Activated CD4-positive, alpha-beta memory T cell treated with anti-CD3 and anti-CD28 coated beads for 36 hours (primary cell): ENCODE results near the gene AKR1C3. TPM values are rescaled to one million over a fixed set of nuclear protein-coding genes. Genes with fewer than 3 reads are reported as not detected.
"Not testable (repeated sequence)": the region's sequence is repeated elsewhere in the genome, so short reads cannot be mapped to it uniquely, and the experiment has no call there.

Experiments used
- CTCF ChIA-PET: fragments of 350-600 bp; sonication (Branson Sonifier 250); formaldehyde crosslinking; loops from one replicate; lab custom pipeline; 2021; ENCODE audit warnings: antibody characterized with exemption, inconsistent platforms; lab: Charles Lee
- POLR2A ChIA-PET: fragments of 350-600 bp; sonication (Branson Sonifier 250); formaldehyde crosslinking; loops from one replicate; lab custom pipeline; 2021; ENCODE audit warnings: antibody characterized with exemption; lab: Charles Lee
- DNase-seq: peaks from one replicate; pipeline ENCODE4 v3.0.0-alpha.2; 2020
- H3K27ac Mint-ChIP-seq: one replicate; pipeline ENCODE4 v1.8.0; 2021; ENCODE audit warnings: mixed read lengths
- H3K27me3 Mint-ChIP-seq: one replicate; pipeline ENCODE4 v1.8.0; 2021; ENCODE audit warnings: mixed read lengths
- H3K36me3 Mint-ChIP-seq: one replicate; pipeline ENCODE4 v1.8.0; 2021; ENCODE audit warnings: mixed read lengths
- H3K4me1 Mint-ChIP-seq: one replicate; pipeline ENCODE4 v1.8.0; 2021; ENCODE audit warnings: low read depth, mixed read lengths
- H3K4me3 Mint-ChIP-seq: one replicate; pipeline ENCODE4 v1.8.0; 2021; ENCODE audit warnings: mild to moderate bottlenecking, mixed read lengths
- H3K9me3 Mint-ChIP-seq: one replicate; pipeline ENCODE4 v1.8.0; 2021; ENCODE audit warnings: mixed read lengths
- intact Hi-C: fragments of 100-400 bp; cut with micrococcal nuclease; formaldehyde crosslinking; loops from one replicate; pipeline ENCODE4 v1.15.1; 2023
- total RNA-seq, 2 experiments: library from RNA; stranded (reverse); gene quantifications; one replicate each; pipeline ENCODE4 v1.2.3, GENCODE V29; 2021

Gene AKR1C3
- total RNA-seq = under 1 TPM; 0.33 to 0.70 TPM

DNA sequence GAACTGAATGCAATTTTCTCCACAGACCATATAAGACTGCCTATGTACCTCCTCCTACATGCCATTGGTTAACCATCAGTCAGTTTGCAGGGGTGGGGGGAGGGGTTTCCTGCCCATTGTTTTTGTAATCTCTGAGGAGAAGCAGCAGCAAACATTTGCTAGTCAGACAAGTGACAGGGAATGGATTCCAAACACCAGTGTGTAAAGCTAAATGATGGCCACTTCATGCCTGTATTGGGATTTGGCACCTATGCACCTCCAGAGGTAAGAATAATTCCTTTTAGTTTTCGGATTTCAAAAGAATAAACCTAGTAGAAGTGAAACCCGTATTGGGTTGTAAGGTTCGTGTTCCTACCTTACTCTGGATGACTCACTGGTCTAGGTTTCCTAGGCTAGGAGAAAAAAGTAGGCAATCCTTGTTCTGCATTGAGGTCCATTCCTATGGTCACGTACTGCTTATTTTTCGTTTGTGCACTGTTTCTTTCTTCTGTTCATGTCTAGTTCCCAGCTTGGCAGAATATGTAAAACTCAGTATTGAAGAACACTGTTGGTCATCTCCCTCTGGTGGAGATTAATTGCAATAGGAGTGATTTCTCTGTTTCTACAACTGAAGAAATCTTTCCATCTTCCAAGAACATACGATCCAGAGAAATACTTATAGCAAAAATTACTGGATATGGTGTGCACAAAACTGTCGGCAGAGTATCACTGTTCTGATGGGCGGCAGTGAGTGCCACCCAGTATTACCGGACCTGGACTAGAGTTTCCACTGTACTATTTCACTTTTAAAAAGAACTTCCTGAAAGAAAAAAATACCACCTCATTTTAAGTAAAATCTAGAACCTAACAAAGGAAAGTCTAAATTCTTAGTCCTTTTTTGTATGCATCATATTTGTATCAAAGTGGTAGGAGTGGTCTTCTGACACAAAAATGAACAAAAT is at the start of gene AKR1C3:
Gene AKR1C3, plus strand, starts transcription at position 150 of the 941 bp plus-strand sequence. Its CDS starts 31 bp downstream, at position 181.
- CTCF ChIA-PET = interaction anchor here (0.6 to 3.5 kb wide), 5 partner anchors 88 to 338 kb away, joined by 3 to 17 read pairs (median 3); no protein-coding TSS in a partner anchor
- intact Hi-C loops = loop anchor here (2.0 to 5.0 kb wide), 3 partner anchors 188 to 288 kb away; no protein-coding TSS in a partner anchor
- no peak within 1 kb of the TSS for H3K27ac Mint-ChIP-seq
- POLR2A ChIA-PET = no interaction called here
- no peak for DNase-seq
- peaks cover 8% of the 10 kb centered on the region for H3K9me3 Mint-ChIP-seq
- H3K36me3 Mint-ChIP-seq = peaks cover 4% of the 10 kb centered on the region
- peaks cover 11% of the 10 kb centered on the region for H3K4me1 Mint-ChIP-seq
- peaks cover 13% of the 10 kb centered on the region for H3K27me3 Mint-ChIP-seq
- peak within 1 kb of the TSS; percentile 47 for H3K4me3 Mint-ChIP-seq

DNA sequence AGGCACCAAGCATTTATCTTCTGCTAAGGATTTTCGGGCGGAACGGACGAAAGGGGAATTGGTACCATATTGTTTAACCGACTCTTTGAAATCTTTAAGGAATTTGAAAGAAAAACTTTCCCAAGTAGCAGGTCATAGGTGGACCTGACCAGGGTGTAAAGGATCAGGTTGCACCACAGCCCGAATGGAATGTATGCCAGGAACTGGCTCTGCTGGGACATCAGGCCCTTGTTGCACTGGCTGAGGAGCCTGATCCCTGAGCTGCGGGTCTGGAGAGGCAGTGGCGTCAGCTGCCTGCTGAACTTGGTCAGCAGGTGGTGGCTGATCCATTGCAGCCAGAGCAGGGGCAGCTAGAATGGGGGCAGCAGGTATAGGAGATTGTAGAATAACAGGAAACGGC is 49.1 kb upstream of the AKR1C3 start:
- Mint-ChIP-seq H3K27me3 (peaks cover 6% of the 10 kb centered on the region), H3K36me3 (no peaks in the 10 kb centered on the region), H3K9me3 (no peaks in the 10 kb centered on the region), H3K4me3 (no peak overlapping the region), H3K27ac (no peak overlapping the region), H3K4me1 (peaks cover 2% of the 10 kb centered on the region)
- ChIA-PET POLR2A (no interaction called here), CTCF (no interaction called here)
- intact Hi-C loops = no loop called here
- DNase-seq = no peak

DNA sequence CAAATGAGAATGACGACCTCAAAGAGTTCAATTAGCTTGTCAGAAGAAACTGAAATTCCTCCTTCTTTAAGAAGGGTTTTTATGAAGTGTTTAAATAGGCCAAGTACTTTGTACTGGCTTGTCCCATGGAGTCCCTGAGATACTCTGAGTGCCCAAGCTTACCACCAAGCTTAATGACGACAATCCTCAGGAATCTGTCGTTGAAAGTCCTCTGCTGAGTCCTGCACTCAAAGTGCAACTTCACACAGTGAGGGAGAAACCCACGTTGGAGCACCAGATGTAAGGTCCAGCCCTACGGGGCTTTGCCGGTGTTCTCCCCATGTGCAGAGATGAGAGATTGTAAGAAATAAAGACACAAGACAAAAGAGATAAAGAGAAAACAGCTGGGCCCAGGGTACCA is 47.8 kb upstream of the AKR1C3 start:
- Mint-ChIP-seq H3K4me3 (no peak overlapping the region), H3K27me3 (peaks cover 2% of the 10 kb centered on the region), H3K4me1 (no peaks in the 10 kb centered on the region), H3K27ac (no peak overlapping the region), H3K9me3 (no peaks in the 10 kb centered on the region), H3K36me3 (no peaks in the 10 kb centered on the region)
- ChIA-PET POLR2A (no interaction called here), CTCF (no interaction called here)
- no peak for DNase-seq
- intact Hi-C loops = no loop called here

DNA sequence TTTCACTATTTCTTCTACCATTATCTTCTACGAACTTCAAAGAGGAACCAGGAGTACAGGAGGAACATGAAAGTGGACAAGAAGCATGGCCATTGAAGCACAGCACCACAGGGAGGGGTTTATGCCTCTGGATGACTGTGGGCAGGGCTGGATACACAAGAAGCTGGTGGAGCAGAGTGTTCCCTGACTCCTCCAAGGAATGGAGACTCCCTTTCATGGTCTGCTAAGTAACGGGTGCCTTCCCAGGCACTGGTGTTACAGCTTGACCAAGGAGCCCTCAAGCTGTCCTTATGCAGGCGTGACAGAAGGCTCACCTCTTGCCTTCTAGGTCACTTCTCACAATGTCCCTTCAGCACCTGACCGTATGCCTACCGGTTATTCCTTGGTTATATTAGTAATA is 47.2 kb upstream of the AKR1C3 start:
- H3K4me3 Mint-ChIP-seq, H3K9me3 Mint-ChIP-seq, H3K27ac Mint-ChIP-seq, CTCF ChIA-PET, POLR2A ChIA-PET, H3K36me3 Mint-ChIP-seq, H3K27me3 Mint-ChIP-seq, DNase-seq, intact Hi-C loops, H3K4me1 Mint-ChIP-seq: not testable (repeated sequence)

DNA sequence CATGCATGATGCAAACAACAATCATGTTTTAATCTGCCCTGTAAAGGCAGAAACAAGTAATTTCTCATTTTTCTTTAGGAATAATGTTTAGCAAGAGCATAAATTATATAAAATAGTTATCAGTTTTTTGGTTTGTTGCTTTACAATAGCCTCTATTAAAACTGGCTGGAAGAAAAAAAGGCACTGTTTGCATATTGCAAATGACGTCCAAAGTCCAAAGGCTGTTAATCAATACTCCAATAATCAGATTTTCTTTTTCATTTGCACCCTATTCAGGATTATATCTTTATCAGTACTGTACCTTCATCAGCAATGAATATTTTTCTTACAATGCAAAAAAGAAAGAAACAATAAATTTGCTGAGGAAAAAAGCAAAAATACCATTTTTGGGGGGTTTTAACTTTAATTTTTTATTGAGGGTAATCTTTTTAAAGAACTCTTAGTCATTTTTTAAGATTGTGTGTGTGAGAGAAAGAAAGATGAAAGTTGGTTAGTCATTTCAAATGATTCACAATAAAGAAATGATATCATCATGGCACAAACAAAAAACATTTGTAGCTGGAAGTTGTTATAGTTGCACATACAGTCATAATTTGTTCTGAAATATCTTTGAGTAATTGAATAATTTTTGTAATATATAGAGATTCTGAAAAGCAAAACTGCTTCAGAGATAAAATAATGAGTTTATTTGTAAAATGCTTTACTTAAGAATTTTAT is 46.1 kb upstream of the AKR1C3 start:
- Mint-ChIP-seq H3K4me1 (no peaks in the 10 kb centered on the region), H3K27me3 (no peaks in the 10 kb centered on the region), H3K4me3 (no peak overlapping the region), H3K9me3 (no peaks in the 10 kb centered on the region), H3K27ac (no peak overlapping the region), H3K36me3 (no peaks in the 10 kb centered on the region)
- CTCF ChIA-PET = no interaction called here
- no peak for DNase-seq
- POLR2A ChIA-PET = no interaction called here
- intact Hi-C loops = no loop called here

DNA sequence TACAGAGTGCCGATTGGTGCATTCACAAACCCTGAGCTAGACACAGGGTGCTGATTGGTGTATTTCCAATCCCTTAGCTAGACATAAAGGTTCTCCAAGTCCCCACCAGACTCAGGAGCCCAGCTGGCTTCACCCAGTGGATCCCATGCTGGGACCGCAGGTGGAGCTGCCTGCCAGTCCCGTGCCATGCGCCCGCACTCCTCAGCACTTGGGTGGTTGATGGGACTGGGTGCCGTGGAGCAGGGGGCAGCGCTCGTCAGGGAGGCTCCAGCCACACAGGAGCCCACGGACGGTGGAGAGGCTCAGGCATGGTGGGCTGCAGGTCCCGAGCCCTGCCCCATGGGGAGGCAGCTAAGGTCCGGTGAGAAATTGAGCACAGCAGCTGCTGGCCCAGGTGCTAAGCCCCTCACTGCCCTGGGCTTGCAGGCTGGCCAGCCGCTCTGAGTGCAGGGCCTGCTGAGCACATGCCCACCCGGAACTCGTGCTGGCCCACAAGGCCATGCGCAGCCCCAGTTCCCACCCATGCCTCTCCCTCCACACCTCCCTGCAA is 41.2 kb upstream of the AKR1C3 start:
- DNase-seq, H3K27me3 Mint-ChIP-seq, H3K4me3 Mint-ChIP-seq, H3K9me3 Mint-ChIP-seq, H3K4me1 Mint-ChIP-seq, CTCF ChIA-PET, POLR2A ChIA-PET, intact Hi-C loops, H3K27ac Mint-ChIP-seq, H3K36me3 Mint-ChIP-seq: not testable (repeated sequence)

DNA sequence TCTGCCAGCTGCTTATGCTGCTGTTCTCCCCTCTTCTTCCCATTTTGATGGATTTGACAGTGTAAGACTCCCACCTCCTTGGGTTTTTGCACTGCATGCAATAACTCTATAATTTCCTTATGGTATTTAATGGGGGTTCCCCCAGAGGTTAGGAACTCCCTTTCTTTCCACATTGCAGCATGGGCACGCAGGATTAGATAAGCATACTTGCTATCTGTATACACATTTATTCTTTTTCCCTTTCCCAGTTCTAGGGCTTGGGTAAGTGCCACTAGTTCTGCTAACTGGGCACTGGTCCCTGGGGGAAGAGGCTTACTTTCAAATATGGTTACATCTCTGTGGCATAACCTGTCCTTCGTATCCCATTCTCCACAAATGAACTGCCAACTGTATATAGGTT is 39.4 kb upstream of the AKR1C3 start:
- H3K4me3 Mint-ChIP-seq, H3K27ac Mint-ChIP-seq, H3K9me3 Mint-ChIP-seq, H3K4me1 Mint-ChIP-seq, CTCF ChIA-PET, H3K27me3 Mint-ChIP-seq, DNase-seq, intact Hi-C loops, H3K36me3 Mint-ChIP-seq, POLR2A ChIA-PET: not testable (repeated sequence)

DNA sequence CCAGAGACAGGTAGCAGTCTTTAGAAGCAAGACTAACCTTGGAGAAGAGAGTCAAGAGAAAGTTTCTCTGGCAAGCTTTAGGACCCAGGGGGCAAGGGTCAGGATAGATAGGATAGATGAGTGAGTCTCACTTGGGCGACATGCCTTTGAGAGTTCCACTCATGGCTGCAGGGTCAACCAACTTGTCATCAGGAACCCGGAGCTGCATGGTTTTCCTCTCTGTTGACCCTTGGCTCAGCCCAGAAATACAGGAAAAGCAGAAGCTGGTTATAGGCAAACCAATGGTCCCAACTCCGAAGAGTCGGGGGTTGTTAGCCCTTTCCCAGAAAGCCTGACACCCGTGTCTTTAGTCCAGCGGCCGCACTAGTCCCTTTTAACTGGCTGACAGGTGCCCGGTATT is 34.9 kb upstream of the AKR1C3 start:
- H3K27me3 Mint-ChIP-seq, H3K4me3 Mint-ChIP-seq, H3K27ac Mint-ChIP-seq, H3K36me3 Mint-ChIP-seq, H3K9me3 Mint-ChIP-seq, intact Hi-C loops, DNase-seq, CTCF ChIA-PET, POLR2A ChIA-PET, H3K4me1 Mint-ChIP-seq: not testable (repeated sequence)

DNA sequence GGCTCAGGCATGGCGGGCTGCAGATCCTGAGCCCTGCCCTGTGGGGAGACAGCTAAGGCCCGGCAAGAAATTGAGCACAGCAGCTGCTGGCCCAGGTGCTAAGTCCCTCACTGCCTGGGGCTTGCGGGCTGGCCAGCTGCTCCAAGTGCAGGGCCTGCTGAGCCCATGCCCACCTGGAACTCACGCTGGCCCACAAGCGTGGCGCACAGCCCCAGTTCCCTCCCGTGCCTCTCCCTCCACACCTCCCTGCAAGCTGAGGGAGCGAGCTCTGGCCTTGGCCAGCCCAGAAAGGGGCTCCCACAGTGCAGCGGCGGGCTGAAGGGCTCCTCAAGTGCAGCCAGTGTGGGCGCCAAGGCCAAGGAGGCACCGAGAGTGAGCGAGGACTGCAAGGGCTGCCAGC is 33.4 kb upstream of the AKR1C3 start:
- H3K27ac Mint-ChIP-seq, CTCF ChIA-PET, POLR2A ChIA-PET, intact Hi-C loops, H3K9me3 Mint-ChIP-seq, H3K4me1 Mint-ChIP-seq, DNase-seq, H3K4me3 Mint-ChIP-seq, H3K36me3 Mint-ChIP-seq, H3K27me3 Mint-ChIP-seq: not testable (repeated sequence)

DNA sequence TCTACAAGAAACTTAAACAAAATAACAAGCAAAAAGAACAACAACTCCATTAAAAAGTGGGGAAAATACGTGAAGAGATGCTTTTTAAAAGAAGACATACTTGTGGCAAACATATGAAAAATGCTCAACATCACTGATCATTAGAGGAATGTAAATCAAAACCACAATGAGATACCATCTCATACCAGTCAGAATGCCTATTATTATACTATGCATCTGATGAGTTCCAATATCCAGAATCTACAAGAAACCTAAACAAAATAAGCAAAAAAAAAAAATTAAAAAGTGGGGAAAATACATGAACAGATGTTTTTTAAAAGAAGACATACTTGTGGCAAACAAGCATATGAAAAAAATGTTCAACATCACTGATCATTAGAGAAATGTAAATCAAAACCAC is 29.6 kb upstream of the AKR1C3 start:
- Mint-ChIP-seq H3K36me3 (no peaks in the 10 kb centered on the region), H3K27ac (no peak overlapping the region), H3K4me3 (no peak overlapping the region), H3K27me3 (no peaks in the 10 kb centered on the region), H3K9me3 (no peaks in the 10 kb centered on the region), H3K4me1 (no peaks in the 10 kb centered on the region)
- intact Hi-C loops = no loop called here
- DNase-seq = no peak
- POLR2A ChIA-PET = no interaction called here
- CTCF ChIA-PET = no interaction called here

DNA sequence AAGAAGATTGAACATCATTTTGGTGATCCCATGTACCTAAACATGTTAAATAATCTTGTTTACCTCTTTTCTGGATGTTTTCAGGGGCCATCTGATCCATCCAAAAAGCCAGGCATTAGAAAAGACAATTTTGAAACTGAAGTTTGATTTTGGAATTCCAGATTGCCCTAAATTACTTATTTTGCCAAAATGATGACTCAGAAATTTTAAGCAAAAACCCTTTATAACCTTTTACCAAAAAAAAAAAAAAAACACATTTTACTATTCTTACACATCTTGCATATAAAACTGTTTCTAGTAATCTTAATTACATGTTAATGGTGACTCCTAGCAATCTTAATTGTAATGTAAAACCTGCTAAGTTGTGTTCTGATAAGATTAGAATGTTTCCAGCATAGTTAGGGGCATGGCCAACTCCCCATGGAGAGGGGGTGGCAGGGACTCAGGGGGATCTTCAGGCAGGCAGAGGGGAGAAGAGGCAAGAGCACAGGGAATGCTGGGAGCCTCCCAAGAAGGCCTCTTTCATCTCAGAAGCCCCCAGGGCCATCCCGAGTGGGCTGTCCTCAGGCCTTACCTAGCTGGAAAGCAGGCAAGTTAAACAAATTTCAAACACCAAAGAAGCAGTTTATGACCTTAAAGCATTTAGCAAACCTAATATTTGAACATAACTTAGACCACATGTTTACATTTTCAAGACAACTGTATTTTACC is 25.8 kb upstream of the AKR1C3 start:
- Mint-ChIP-seq H3K9me3 (peaks cover 12% of the 10 kb centered on the region), H3K4me1 (no peaks in the 10 kb centered on the region), H3K27me3 (no peaks in the 10 kb centered on the region), H3K36me3 (no peaks in the 10 kb centered on the region), H3K27ac (no peak overlapping the region), H3K4me3 (no peak overlapping the region)
- CTCF ChIA-PET = no interaction called here
- no peak for DNase-seq
- intact Hi-C loops = no loop called here
- POLR2A ChIA-PET = no interaction called here
